Measurements from ENCODE around the gene NPR3.
"Not testable (repeated sequence)": the region's sequence is repeated elsewhere in the genome, so short reads cannot be mapped to it uniquely, and the experiment has no call there.

The NPR3 gene

GRCh38 chr5:32791536-32792243, 80.6 kb downstream of the NPR3 start:
- peak overlapping the region; percentile 67 for H3K27ac ChIP-seq
- no peak for TF ChIP-seq CTCF (conservative IDR thresholded peaks at IDR 0.05)

DNA sequence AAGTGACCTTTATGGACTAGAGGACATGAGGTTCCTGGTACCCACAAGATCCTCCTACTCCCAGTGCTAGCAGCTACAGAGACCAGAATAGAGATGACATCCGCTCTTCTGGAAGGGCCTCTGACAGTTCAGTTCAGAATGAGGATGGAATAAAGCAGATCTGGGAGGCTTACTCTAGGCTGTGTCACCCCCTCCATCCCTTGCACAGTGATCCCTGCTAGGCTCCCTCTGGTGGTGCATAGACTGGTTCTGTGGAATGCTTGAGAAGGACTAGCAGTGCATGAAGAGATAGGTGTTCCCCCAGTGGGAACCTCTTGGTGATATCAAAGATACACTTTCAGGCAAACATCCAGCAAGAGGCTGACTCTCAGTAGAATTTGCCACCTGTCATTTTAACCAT, 83.0 kb downstream of the NPR3 start:
- no peak for TF ChIP-seq CTCF (conservative IDR thresholded peaks at IDR 0.05)
- no peak overlapping the region for H3K27ac ChIP-seq

DNA sequence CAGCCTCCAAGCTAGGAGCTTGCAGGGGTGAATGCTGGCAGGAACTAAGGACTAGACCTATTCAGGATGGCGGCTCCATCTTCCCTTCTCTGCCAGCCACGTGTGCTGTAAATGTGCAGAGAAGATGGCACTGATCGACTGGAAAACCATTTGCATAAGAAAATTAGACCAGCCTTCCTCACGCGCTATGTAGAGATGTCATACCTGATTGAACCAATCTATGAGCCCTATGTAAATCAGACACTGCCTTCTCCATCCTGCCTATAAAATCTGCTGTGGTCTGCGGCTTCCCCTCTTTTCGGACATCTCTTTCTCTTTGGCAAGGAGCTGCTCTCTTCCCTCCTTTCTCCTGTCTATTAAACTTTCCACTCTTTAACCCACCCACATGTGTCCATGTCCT, 91.6 kb downstream of the NPR3 start:
- no peak for TF ChIP-seq CTCF (conservative IDR thresholded peaks at IDR 0.05)
- H3K27ac ChIP-seq: no peak overlapping the region

DNA sequence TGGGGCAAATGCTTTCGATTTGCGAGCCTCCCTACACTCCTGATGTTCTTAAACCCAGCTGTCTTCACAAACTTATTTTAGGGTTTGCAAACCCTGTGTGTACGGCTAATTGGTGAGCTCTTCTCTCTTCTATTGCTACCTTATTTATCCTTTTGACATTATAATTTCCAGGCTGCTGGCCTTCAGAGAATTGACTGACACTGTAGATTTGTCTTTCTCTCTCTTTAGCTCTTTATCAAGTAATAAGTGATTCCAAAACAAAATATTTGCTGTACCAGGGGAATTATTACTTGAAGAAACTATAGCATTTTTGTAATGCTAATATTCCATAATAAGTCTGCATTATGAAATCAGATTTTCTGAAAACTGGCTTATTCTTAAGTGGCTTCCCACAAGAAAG, 92.5 kb downstream of the NPR3 start:
- no peak overlapping the region for H3K27ac ChIP-seq
- TF ChIP-seq CTCF (conservative IDR thresholded peaks at IDR 0.05): no peak

GRCh38 chr5:32805462-32805861, 94.3 kb downstream of the NPR3 start:
- H3K27ac ChIP-seq: not testable (repeated sequence)

GRCh38 chr5:32805971-32806638, 95.0 kb downstream of the NPR3 start:
- TF ChIP-seq CTCF (conservative IDR thresholded peaks at IDR 0.05): no peak
- no peak overlapping the region for H3K27ac ChIP-seq

DNA sequence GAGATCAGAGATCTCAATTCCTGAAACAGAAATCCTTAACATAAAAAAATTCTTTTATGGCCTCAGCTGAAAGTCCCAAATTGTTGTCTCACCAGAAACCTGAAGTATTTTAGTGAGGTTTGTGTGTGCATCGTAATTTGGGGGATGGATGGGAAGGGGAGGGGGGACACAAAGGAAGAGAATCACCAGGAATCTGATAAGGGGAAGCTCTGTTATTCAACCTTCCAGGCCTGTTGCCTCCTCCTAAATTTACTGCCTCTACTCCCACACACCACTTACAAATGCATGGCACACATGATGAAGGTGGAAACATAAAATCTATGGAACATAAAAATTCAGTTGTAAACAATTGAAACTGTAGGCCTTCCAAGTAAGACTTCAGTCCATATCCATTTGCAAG, 97.7 kb downstream of the NPR3 start:
- peak overlapping the region; percentile 27; the same call in 1 of the 2 replicates for H3K27ac ChIP-seq
- no peak for TF ChIP-seq CTCF (conservative IDR thresholded peaks at IDR 0.05)

GRCh38 chr5:32810804-32811203, 99.7 kb downstream of the NPR3 start:
- TF ChIP-seq CTCF (conservative IDR thresholded peaks at IDR 0.05): no peak
- 0 out of 2 replicates have a peak overlapping the region, but pooled peaks have one; percentile 16 for H3K27ac ChIP-seq

Data from VCaP (cell line).